ENCODE results near the gene GNPDA2. TPM values are rescaled to one million over a fixed set of nuclear protein-coding genes. Genes with fewer than 3 reads are reported as not detected.

GNPDA2 gene
- total and polyA plus RNA-seq, 2 experiments from 2014 or later, result 31.8 to 38.0 TPM

- no peak overlapping the region for H3K9ac ChIP-seq
- H3K27ac ChIP-seq, result no peak overlapping the region
- H3K27me3 ChIP-seq (replicated peaks; ENCODE audit: insufficient read depth), result no peaks in the 10 kb centered on the region
- H3K9me3 ChIP-seq (ENCODE audit: low read depth), result no peaks in the 10 kb centered on the region
- H3K4me2 ChIP-seq (ENCODE audit: unreplicated experiment), result no peak overlapping the region
- WGBS, 2 experiments (ENCODE audit: low coverage in 1 of 2, low lambda C conversion rate in 2 of 2, missing lambda C conversion rate in 2 of 2), result 76 to 78% methylated on average over 3 of the region's 3 CpGs
- in situ Hi-C loops (cut with MboI), result no loop called here
- no peaks in the 10 kb centered on the region for H4K20me1 ChIP-seq (ENCODE audit: insufficient read depth)
- no peaks in the 10 kb centered on the region for H3K9me2 ChIP-seq (ENCODE audit: insufficient read depth)
- H3F3A ChIP-seq (ENCODE audit: insufficient read depth), result no peaks in the 10 kb centered on the region
- TF ChIP-seq EZH2phosphoT487 (IDR thresholded peaks at IDR 0.05; ENCODE audit: insufficient read depth, low read depth), result no peak
- no peak for TF ChIP-seq EZH2 (IDR thresholded peaks at IDR 0.05; ENCODE audit: insufficient read depth, poor library complexity, severe bottlenecking)
- H3K4me1 ChIP-seq (ENCODE audit: insufficient read depth), result no peaks in the 10 kb centered on the region
- no peak overlapping the region for H2AFZ ChIP-seq
- no peak for DNase-seq
- no peaks in the 10 kb centered on the region for H3K79me2 ChIP-seq (ENCODE audit: insufficient read depth)
- no peaks in the 10 kb centered on the region for H3K36me3 ChIP-seq (ENCODE audit: low read depth)
- no peak overlapping the region for H3K4me3 ChIP-seq
These were observed 54.7 kb downstream of the GNPDA2 start for GRCh38 chr4:44671636-44672035.

GRCh38 chr4:44670506-44671199 lies 55.7 kb downstream of the GNPDA2 start:
- Histone ChIP-seq H4K20me1 (ENCODE audit: insufficient read depth) (no peaks in the 10 kb centered on the region), H3F3A (ENCODE audit: insufficient read depth) (no peaks in the 10 kb centered on the region), H3K79me2 (ENCODE audit: insufficient read depth) (no peaks in the 10 kb centered on the region), H3K9me3 (ENCODE audit: low read depth) (no peaks in the 10 kb centered on the region), H3K9ac (no peak overlapping the region), H2AFZ (no peak overlapping the region), H3K9me2 (ENCODE audit: insufficient read depth) (no peaks in the 10 kb centered on the region), H3K36me3 (ENCODE audit: low read depth) (no peaks in the 10 kb centered on the region), H3K27ac (no peak overlapping the region), H3K4me1 (ENCODE audit: insufficient read depth) (no peaks in the 10 kb centered on the region), H3K4me2 (ENCODE audit: unreplicated experiment) (no peak overlapping the region), H3K27me3 (replicated peaks; ENCODE audit: insufficient read depth) (no peaks in the 10 kb centered on the region), H3K4me3 (no peak overlapping the region)
- in situ Hi-C loops (cut with MboI), result no loop called here
- TF ChIP-seq EZH2phosphoT487 (IDR thresholded peaks at IDR 0.05; ENCODE audit: insufficient read depth, low read depth) (no peak), EZH2 (IDR thresholded peaks at IDR 0.05; ENCODE audit: insufficient read depth, poor library complexity, severe bottlenecking) (no peak)
- peak; percentile 3 for DNase-seq
- 1 to 4% methylated on average over 4 of the region's 4 CpGs for WGBS, 2 experiments (ENCODE audit: low coverage in 1 of 2, low lambda C conversion rate in 2 of 2, missing lambda C conversion rate in 2 of 2)

GRCh38 chr4:44668526-44668925 lies 57.8 kb downstream of the GNPDA2 start:
- H3K9me2 ChIP-seq (ENCODE audit: insufficient read depth), result no peaks in the 10 kb centered on the region
- no peaks in the 10 kb centered on the region for H4K20me1 ChIP-seq (ENCODE audit: insufficient read depth)
- no peaks in the 10 kb centered on the region for H3K36me3 ChIP-seq (ENCODE audit: low read depth)
- no peak overlapping the region for H2AFZ ChIP-seq
- in situ Hi-C loops (cut with MboI), result no loop called here
- H3K9me3 ChIP-seq (ENCODE audit: low read depth), result no peaks in the 10 kb centered on the region
- H3K4me1 ChIP-seq (ENCODE audit: insufficient read depth), result no peaks in the 10 kb centered on the region
- H3K4me2 ChIP-seq (ENCODE audit: unreplicated experiment), result no peak overlapping the region
- no peaks in the 10 kb centered on the region for H3F3A ChIP-seq (ENCODE audit: insufficient read depth)
- no peaks in the 10 kb centered on the region for H3K27me3 ChIP-seq (replicated peaks; ENCODE audit: insufficient read depth)
- no peaks in the 10 kb centered on the region for H3K79me2 ChIP-seq (ENCODE audit: insufficient read depth)
- H3K9ac ChIP-seq, result no peak overlapping the region
- 42 to 47% methylated on average over 2 of the region's 2 CpGs for WGBS, 2 experiments (ENCODE audit: low coverage in 1 of 2, low lambda C conversion rate in 2 of 2, missing lambda C conversion rate in 2 of 2)
- no peak for DNase-seq
- H3K27ac ChIP-seq, result no peak overlapping the region
- no peak overlapping the region for H3K4me3 ChIP-seq
- TF ChIP-seq EZH2 (IDR thresholded peaks at IDR 0.05; ENCODE audit: insufficient read depth, poor library complexity, severe bottlenecking) (no peak), EZH2phosphoT487 (IDR thresholded peaks at IDR 0.05; ENCODE audit: insufficient read depth, low read depth) (no peak)

- 74 to 78% methylated on average over 13 to 20 of the region's 20 CpGs for WGBS, 2 experiments (ENCODE audit: low coverage in 1 of 2, low lambda C conversion rate in 2 of 2, missing lambda C conversion rate in 2 of 2)
- no peak for DNase-seq
- Histone ChIP-seq H3F3A (ENCODE audit: insufficient read depth) (no peaks in the 10 kb centered on the region), H3K9me3 (ENCODE audit: low read depth) (no peaks in the 10 kb centered on the region), H3K9ac (no peak overlapping the region), H3K27me3 (replicated peaks; ENCODE audit: insufficient read depth) (no peaks in the 10 kb centered on the region), H2AFZ (no peak overlapping the region), H3K27ac (no peak overlapping the region), H3K4me2 (ENCODE audit: unreplicated experiment) (no peak overlapping the region), H3K4me1 (ENCODE audit: insufficient read depth) (no peaks in the 10 kb centered on the region), H3K9me2 (ENCODE audit: insufficient read depth) (no peaks in the 10 kb centered on the region), H3K79me2 (ENCODE audit: insufficient read depth) (no peaks in the 10 kb centered on the region), H3K36me3 (ENCODE audit: low read depth) (no peaks in the 10 kb centered on the region), H3K4me3 (no peak overlapping the region), H4K20me1 (ENCODE audit: insufficient read depth) (no peaks in the 10 kb centered on the region)
- TF ChIP-seq EZH2phosphoT487 (IDR thresholded peaks at IDR 0.05; ENCODE audit: insufficient read depth, low read depth) (no peak), EZH2 (IDR thresholded peaks at IDR 0.05; ENCODE audit: insufficient read depth, poor library complexity, severe bottlenecking) (no peak)
- in situ Hi-C loops (cut with MboI), result no loop called here
These were observed 62.7 kb downstream of the GNPDA2 start for GRCh38 chr4:44663539-44664263.
